Right lobe of liver (tissue), 6 donors: ENCODE measurements around the gene ELAPOR1. TPM values are rescaled to one million over a fixed set of nuclear protein-coding genes. Genes with fewer than 3 reads are reported as not detected.

Experiments used
- ATAC-seq, 4 donors: fragments of 200-7000 bp; cut with Tn5 transposase; one replicate each; pipeline ENCODE4 v1.9.1; 2020; ENCODE audit warnings: mild to moderate bottlenecking in 4 of 4, moderate library complexity in 4 of 4
- DNase-seq, 3 donors: peaks; one replicate each; pipeline ENCODE4 v3.0.0-alpha.2; 2020
- H3K27ac ChIP-seq, 3 donors: fragments of 200-600 bp; one replicate each; pipeline ENCODE4 v1.8.0; 2022
- H3K27me3 ChIP-seq, 2 donors: fragments of 200-600 bp; one replicate each; pipeline ENCODE4 v1.8.0; 2022
- H3K36me3 ChIP-seq, 4 donors: fragments of 200-600 bp; sonication (generic) in 1 of 4; one replicate each; pipeline versions ENCODE4 v1.5.1 to v1.8.0; 2017 to 2022; ENCODE audit warnings: control low read depth in 1 of 4
- H3K4me1 ChIP-seq, 4 donors: fragments of 200-600 bp; sonication (generic) in 1 of 4; one replicate each; pipeline versions ENCODE4 v1.5.1 to v1.8.0; 2017 to 2022; ENCODE audit warnings: control low read depth in 1 of 4
- H3K4me3 ChIP-seq, 3 donors: fragments of 200-600 bp; one replicate each; pipeline ENCODE4 v1.8.0; 2022
- H3K9me3 ChIP-seq, 4 donors: fragments of 200-600 bp; sonication (generic) in 1 of 4; one replicate each; pipeline versions ENCODE4 v1.5.1 to v1.8.0; 2017 to 2022; ENCODE audit warnings: control low read depth in 1 of 4
- POLR2A ChIP-seq: fragments of 450-650 bp; IDR thresholded peaks from one replicate; pipeline ENCODE4 v1.6.1; 2017; ENCODE audit warnings: antibody characterized with exemption, mild to moderate bottlenecking
- WGBS: methylation state at CpG from one replicate; pipeline ENCODE4 v1.1.6; 2018; ENCODE audit warnings: low coverage, low lambda C conversion rate; ENCODE audit not compliant: insufficient coverage; ENCODE audit errors: missing lambda C conversion rate; 5-methylcytosine and 5-hydroxymethylcytosine counted together
- intact Hi-C, 2 donors: fragments of 100-400 bp; cut with DNase I; formaldehyde crosslinking; loops; one replicate each; pipeline versions ENCODE4 v1.11.2 to v1.14.1; 2022
- total RNA-seq, 6 experiments: library from RNA; depleted of rRNA in 2 of 6; stranded (reverse); fragments of >200 nt in 2 of 6; fragmentation: NEBNext Ultra II Directional in 3 of 6; extraction: Animal tissue kit (Norgen Biotek cat#: 25700) in 3 of 6; gene quantifications; one replicate each; pipeline versions ENCODE4 v1.1.0 to v1.2.4, GENCODE V29; 2016 to 2023
- TF ChIP-seq, protein P1 (sequence below), 4 donors: fragments of 200-600 bp in 3 of 4; fragments of 450-650 bp in 1 of 4; IDR thresholded peaks; one replicate each; pipeline versions ENCODE4 v1.5.1 to v1.8.0; 2016 to 2022; ENCODE audit warnings: antibody characterized with exemption in 4 of 4, mild to moderate bottlenecking in 2 of 4
- donor health status: DM: no; HTN: yes; CAD: no.
- donor health status: DM: no; HTN: no; CAD: no.
- donor health status: DM: no; HTN: no; CAD: no.
- donor health status: DM: no; HTN: yes; CAD: no.
- donor health status: DM: no; HTN: yes; CAD: no.

Gene ELAPOR1
- total RNA-seq, 6 experiments from 2014 or later, result 0.16 to 1.2 (median 0.22) TPM

DNA sequence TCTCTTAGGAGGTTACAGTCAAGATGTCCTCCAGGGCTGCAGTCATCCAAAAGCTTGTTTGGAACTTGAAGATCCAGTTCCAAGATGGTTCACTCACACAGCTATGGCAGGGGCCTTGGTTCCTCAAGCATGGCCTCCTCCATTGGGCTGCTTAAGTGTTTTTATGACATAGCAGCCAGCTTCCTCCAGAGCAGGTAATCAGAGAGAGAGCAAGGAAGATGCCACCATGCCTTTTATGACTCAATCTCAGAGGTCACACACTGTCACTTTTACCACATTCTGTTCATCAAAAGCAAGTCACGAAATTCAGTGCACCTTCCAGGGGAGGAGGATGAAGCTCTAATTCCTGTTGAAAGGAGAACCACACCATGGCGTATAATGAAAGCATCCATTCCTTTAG lies 17.1 kb downstream of the ELAPOR1 start:
- Histone ChIP-seq H3K4me1 (peaks cover 0 to 20% (median 8%) of the 10 kb centered on the region in 4 donors), H3K4me3 (no peak overlapping the region), H3K27ac (no peak overlapping the region), H3K9me3 (no peaks in the 10 kb centered on the region), H3K27me3 (no peaks in the 10 kb centered on the region), H3K36me3 (no peaks in the 10 kb centered on the region)
- ATAC-seq, result no peak
- intact Hi-C loops, result no loop called here
- no peak for DNase-seq
- no peak for TF ChIP-seq POLR2A
- TF ChIP-seq, protein P1, sequence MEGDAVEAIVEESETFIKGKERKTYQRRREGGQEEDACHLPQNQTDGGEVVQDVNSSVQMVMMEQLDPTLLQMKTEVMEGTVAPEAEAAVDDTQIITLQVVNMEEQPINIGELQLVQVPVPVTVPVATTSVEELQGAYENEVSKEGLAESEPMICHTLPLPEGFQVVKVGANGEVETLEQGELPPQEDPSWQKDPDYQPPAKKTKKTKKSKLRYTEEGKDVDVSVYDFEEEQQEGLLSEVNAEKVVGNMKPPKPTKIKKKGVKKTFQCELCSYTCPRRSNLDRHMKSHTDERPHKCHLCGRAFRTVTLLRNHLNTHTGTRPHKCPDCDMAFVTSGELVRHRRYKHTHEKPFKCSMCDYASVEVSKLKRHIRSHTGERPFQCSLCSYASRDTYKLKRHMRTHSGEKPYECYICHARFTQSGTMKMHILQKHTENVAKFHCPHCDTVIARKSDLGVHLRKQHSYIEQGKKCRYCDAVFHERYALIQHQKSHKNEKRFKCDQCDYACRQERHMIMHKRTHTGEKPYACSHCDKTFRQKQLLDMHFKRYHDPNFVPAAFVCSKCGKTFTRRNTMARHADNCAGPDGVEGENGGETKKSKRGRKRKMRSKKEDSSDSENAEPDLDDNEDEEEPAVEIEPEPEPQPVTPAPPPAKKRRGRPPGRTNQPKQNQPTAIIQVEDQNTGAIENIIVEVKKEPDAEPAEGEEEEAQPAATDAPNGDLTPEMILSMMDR (IDR thresholded peaks at IDR 0.05), result no peak
- 81% methylated on average over 2 of the region's 2 CpGs for WGBS

DNA sequence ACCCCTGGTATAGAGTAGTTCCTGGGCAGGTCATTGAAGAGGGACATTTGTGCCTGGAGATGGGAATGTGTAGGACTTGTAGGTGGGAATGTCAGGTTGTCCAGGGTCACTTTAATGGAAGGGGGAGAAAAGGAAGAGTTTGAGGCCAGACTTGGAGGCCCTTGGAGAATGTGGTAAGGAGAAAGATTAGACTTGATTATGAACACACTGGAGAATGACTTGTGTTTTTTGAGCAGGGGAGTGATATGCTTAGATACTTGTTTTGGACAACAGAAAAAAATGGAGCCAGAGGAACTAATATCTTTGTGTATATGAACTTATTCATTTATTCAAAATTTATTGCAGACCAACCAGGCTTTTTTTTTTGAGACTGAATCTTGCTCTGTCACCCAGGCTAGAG lies 17.9 kb downstream of the ELAPOR1 start:
- DNase-seq (no peak), ATAC-seq (no peak)
- intact Hi-C loops, result no loop called here
- H3K27me3 ChIP-seq, result no peaks in the 10 kb centered on the region
- no peak for TF ChIP-seq POLR2A
- TF ChIP-seq, protein P1 (IDR thresholded peaks at IDR 0.05), result no peak
- no peak overlapping the region for H3K27ac ChIP-seq
- no peak overlapping the region for H3K4me3 ChIP-seq
- H3K36me3 ChIP-seq, result no peaks in the 10 kb centered on the region
- peaks cover 0 to 20% (median 8%) of the 10 kb centered on the region in 4 donors for H3K4me1 ChIP-seq
- H3K9me3 ChIP-seq, result no peaks in the 10 kb centered on the region

DNA sequence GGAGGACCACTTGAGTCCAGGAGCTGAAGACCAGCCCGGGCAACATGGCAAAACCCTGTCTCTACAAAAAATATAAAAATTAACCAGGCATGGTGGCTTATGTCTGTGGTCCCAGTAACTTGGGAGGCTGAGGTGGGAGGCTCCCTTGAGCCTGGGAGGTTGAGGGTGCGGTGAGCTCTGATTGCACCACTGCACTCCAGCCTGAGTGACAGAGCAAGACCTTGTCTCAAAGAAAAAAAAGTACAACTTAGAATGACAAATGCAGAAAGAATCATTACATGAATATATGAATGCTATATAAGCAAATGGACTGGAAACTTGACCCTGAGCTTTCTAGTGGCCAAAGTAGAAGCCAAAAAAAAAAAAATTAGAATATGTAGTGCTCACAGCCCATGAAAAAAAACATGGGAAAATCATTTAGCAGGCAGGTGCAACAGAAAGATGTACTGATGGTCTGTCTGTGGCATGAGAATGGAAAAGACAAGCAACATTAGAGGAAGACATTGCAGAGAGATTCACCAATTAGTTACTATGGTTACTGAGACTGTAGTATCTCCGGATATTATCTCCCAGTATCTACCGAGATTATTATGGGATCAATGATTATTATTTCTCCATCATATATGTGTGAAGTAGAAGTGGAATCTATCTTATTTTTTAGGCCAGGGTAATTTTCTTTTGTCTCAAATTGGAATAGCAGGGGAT lies 19.2 kb downstream of the ELAPOR1 start:
- H3K4me3 ChIP-seq, result no peak overlapping the region
- WGBS, result 71% methylated on average over 4 of the region's 4 CpGs
- no peaks in the 10 kb centered on the region for H3K27me3 ChIP-seq

DNA sequence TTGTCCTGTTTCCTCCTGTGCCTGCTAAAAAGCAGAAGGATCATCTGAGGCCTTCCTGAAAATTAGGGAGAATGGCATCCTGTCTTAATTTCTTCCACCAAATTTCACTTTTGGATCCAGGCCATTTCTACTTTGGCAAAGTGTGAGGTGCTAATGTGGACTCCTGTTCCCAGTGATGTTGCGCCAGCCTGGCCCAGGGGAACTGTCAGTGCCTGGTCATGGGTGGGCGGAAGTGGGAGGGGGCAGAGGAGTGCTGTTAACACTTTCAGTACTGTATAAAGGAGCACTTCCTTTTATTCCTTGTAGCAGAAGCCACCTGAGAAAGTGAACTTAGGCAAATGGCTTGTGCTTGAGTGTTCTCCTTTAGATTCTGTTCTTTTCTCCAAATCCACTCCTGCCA lies 19.9 kb downstream of the ELAPOR1 start:
- no peaks in the 10 kb centered on the region for H3K36me3 ChIP-seq
- peak; percentile 88 to 91 (median 88) for ATAC-seq
- peak overlapping the region; percentile 6 to 44 (median 44) for H3K27ac ChIP-seq
- H3K27me3 ChIP-seq, result no peaks in the 10 kb centered on the region
- no peaks in the 10 kb centered on the region for H3K9me3 ChIP-seq
- no peak for TF ChIP-seq POLR2A
- TF ChIP-seq, protein P1 (IDR thresholded peaks at IDR 0.05), result no peak
- peak; percentile 80 to 89 (median 83) for DNase-seq
- no peak overlapping the region for H3K4me3 ChIP-seq
- WGBS, result 18% methylated on average over 2 of the region's 2 CpGs
- peaks cover 0 to 25% (median 8%) of the 10 kb centered on the region in 4 donors for H3K4me1 ChIP-seq
- intact Hi-C loops, result no loop called here

More for the DNA sequence above, 19.2 kb downstream of the ELAPOR1 start:
- H3K27ac ChIP-seq, result peak overlapping the region in 1 of 3 donors; percentile 44
- intact Hi-C loops, result no loop called here
- H3K36me3 ChIP-seq, result no peaks in the 10 kb centered on the region
- ATAC-seq (no peak), DNase-seq (no peak)
- peaks cover 0 to 22% (median 8%) of the 10 kb centered on the region in 4 donors for H3K4me1 ChIP-seq
- H3K9me3 ChIP-seq, result no peaks in the 10 kb centered on the region
- TF ChIP-seq, protein P1 (IDR thresholded peaks at IDR 0.05), result no peak
- no peak for TF ChIP-seq POLR2A
